Astrocyte (in vitro differentiated cells and primary cell): Measurements from ENCODE around the gene FBXW8. TPM values are rescaled to one million over a fixed set of nuclear protein-coding genes. Genes with fewer than 3 reads are reported as not detected.

Experiments
- DNase-seq: peaks from one replicate; pipeline ENCODE4 v3.0.0-alpha.2; 2010; ENCODE audit warnings: low read depth
- FAIRE-seq: peaks from 2 replicates; lab custom pipeline; 2011; peaks lifted over from hg19 to GRCh38; lab: Jason Lieb, UNC
- H2AFZ ChIP-seq: 2 replicates; pipeline ENCODE4 v1.6.0; 2012; ENCODE audit warnings: low read depth, low read length, inconsistent platforms
- H3K27ac ChIP-seq: 2 replicates; pipeline ENCODE4 v1.5.1; 2011; ENCODE audit warnings: low read depth, low read length, inconsistent platforms
- H3K27me3 ChIP-seq: 2 replicates; pipeline ENCODE4 v1.6.0; 2011; ENCODE audit warnings: low read length, inconsistent platforms; ENCODE audit not compliant: insufficient read depth
- H3K36me3 ChIP-seq: 2 replicates; pipeline ENCODE4 v1.5.1; 2011; ENCODE audit warnings: low read length, inconsistent platforms; ENCODE audit not compliant: insufficient read depth
- H3K4me1 ChIP-seq: 2 replicates; pipeline ENCODE4 v1.5.1; 2011; ENCODE audit warnings: low read length, inconsistent platforms; ENCODE audit not compliant: insufficient read depth
- H3K4me2 ChIP-seq: 2 replicates; pipeline ENCODE4 v1.6.0; 2012; ENCODE audit warnings: low read length, inconsistent platforms
- H3K4me3 ChIP-seq: 2 replicates; pipeline ENCODE4 v1.5.1; 2011; ENCODE audit warnings: low read depth, mild to moderate bottlenecking, low read length, inconsistent platforms; ENCODE audit not compliant: insufficient read depth
- H3K79me2 ChIP-seq: 2 replicates; pipeline ENCODE4 v1.6.0; 2012; ENCODE audit warnings: mild to moderate bottlenecking, low read length, inconsistent platforms; ENCODE audit not compliant: insufficient read depth
- H3K9ac ChIP-seq: 2 replicates; pipeline ENCODE4 v1.6.0; 2012; ENCODE audit warnings: mild to moderate bottlenecking, low read length, inconsistent platforms
- H3K9me3 ChIP-seq: 2 replicates; pipeline ENCODE4 v1.5.1; 2012; ENCODE audit warnings: low read depth, mild to moderate bottlenecking, low read length, inconsistent platforms; ENCODE audit not compliant: insufficient read depth
- H4K20me1 ChIP-seq: 2 replicates; pipeline ENCODE4 v1.6.0; 2012; ENCODE audit warnings: low read length, inconsistent platforms; ENCODE audit not compliant: insufficient read depth
- H3K27ac Mint-ChIP-seq: one replicate; pipeline ENCODE4 v1.8.0; 2021; ENCODE audit warnings: mild to moderate bottlenecking, mixed read lengths; ENCODE audit not compliant: unreplicated experiment
- H3K27me3 Mint-ChIP-seq: one replicate; pipeline ENCODE4 v1.8.0; 2021; ENCODE audit warnings: low read depth, mixed read lengths; ENCODE audit not compliant: unreplicated experiment
- H3K36me3 Mint-ChIP-seq: one replicate; pipeline ENCODE4 v1.8.0; 2021; ENCODE audit warnings: low read depth, mixed read lengths; ENCODE audit not compliant: unreplicated experiment
- H3K4me1 Mint-ChIP-seq: one replicate; pipeline ENCODE4 v1.8.0; 2021; ENCODE audit warnings: low read depth, mixed read lengths; ENCODE audit not compliant: unreplicated experiment
- H3K4me3 Mint-ChIP-seq: one replicate; pipeline ENCODE4 v1.8.0; 2021; ENCODE audit warnings: mild to moderate bottlenecking, moderate library complexity, mixed read lengths; ENCODE audit not compliant: unreplicated experiment
- H3K9me3 Mint-ChIP-seq: one replicate; pipeline ENCODE4 v1.8.0; 2021; ENCODE audit warnings: mild to moderate bottlenecking, mixed read lengths; ENCODE audit not compliant: unreplicated experiment
- CTCF ChIP-seq: IDR thresholded peaks from 2 replicates; pipeline ENCODE4 v1.5.1; 2011; ENCODE audit warnings: low read depth, mild to moderate bottlenecking, inconsistent platforms, low read length, moderate library complexity; ENCODE audit not compliant: insufficient read depth
- EZH2 ChIP-seq: IDR thresholded peaks from 2 replicates; pipeline ENCODE4 v1.6.1; 2012; ENCODE audit warnings: mild to moderate bottlenecking, low read length, inconsistent platforms; ENCODE audit not compliant: insufficient read depth
- total RNA-seq: library from RNA; stranded (reverse); gene quantifications from 2 replicates; pipeline ENCODE4 v1.2.1, GENCODE V29; 2021

The FBXW8 gene
- total RNA-seq, 1 donor from 2014 or later = 26.4 TPM

- DNase-seq (no peak), FAIRE-seq (no peak)
- Histone ChIP-seq H4K20me1 (peaks cover 45% of the 10 kb centered on the region), H3K79me2 (no peaks in the 10 kb centered on the region), H3K4me3 (no peak overlapping the region), H3K4me1 (peaks cover under 1% of the 10 kb centered on the region), H3K9me3 (no peaks in the 10 kb centered on the region), H3K36me3 (peaks cover 11% of the 10 kb centered on the region), H3K4me2 (no peak overlapping the region), H3K9ac (no peak overlapping the region), H3K27ac (no peak overlapping the region), H2AFZ (no peak overlapping the region), H3K27me3 (no peaks in the 10 kb centered on the region)
- H3K27me3 Mint-ChIP-seq = no peaks in the 10 kb centered on the region
- no peak for TF ChIP-seq EZH2
- no peak for TF ChIP-seq CTCF
- H3K4me3 Mint-ChIP-seq = no peak overlapping the region
- H3K36me3 Mint-ChIP-seq = peaks cover 17% of the 10 kb centered on the region
- no peaks in the 10 kb centered on the region for H3K9me3 Mint-ChIP-seq
- peaks cover 25% of the 10 kb centered on the region for H3K4me1 Mint-ChIP-seq
- no peak overlapping the region for H3K27ac Mint-ChIP-seq
Observed at GRCh38 chr12:116964054-116965050, 53.6 kb downstream of the FBXW8 start.

- H3K4me3 Mint-ChIP-seq = no peak overlapping the region
- no peak overlapping the region for H2AFZ ChIP-seq
- H3K9me3 ChIP-seq = no peaks in the 10 kb centered on the region
- H3K4me3 ChIP-seq = no peak overlapping the region
- FAIRE-seq (no peak), DNase-seq (no peak)
- peaks cover 2% of the 10 kb centered on the region for H3K4me1 Mint-ChIP-seq
- peaks cover 19% of the 10 kb centered on the region for H4K20me1 ChIP-seq
- peaks cover 24% of the 10 kb centered on the region for H3K36me3 Mint-ChIP-seq
- H3K27ac ChIP-seq = no peak overlapping the region
- H3K36me3 ChIP-seq = peaks cover 16% of the 10 kb centered on the region
- H3K9me3 Mint-ChIP-seq = no peaks in the 10 kb centered on the region
- no peak overlapping the region for H3K9ac ChIP-seq
- no peak overlapping the region for H3K27ac Mint-ChIP-seq
- H3K27me3 Mint-ChIP-seq = no peaks in the 10 kb centered on the region
- H3K79me2 ChIP-seq = peaks cover 7% of the 10 kb centered on the region
- peaks cover 8% of the 10 kb centered on the region for H3K4me1 ChIP-seq
- TF ChIP-seq EZH2 (no peak), CTCF (no peak)
- H3K27me3 ChIP-seq = no peaks in the 10 kb centered on the region
- H3K4me2 ChIP-seq = no peak overlapping the region
Observed at GRCh38 chr12:116968986-116969385, 58.2 kb downstream of the FBXW8 start.
